Colonic mucosa (tissue), 4 donors: Measurements from ENCODE around the gene POU6F2. TPM values are rescaled to one million over a fixed set of nuclear protein-coding genes. Genes with fewer than 3 reads are reported as not detected.

ENCODE experiments used
- DNase-seq: peaks from one replicate; pipeline ENCODE4 v3.0.0-alpha.2; 2020
- H3K27ac ChIP-seq: fragments of 200-600 bp; one replicate; pipeline ENCODE4 v1.8.0; 2021
- H3K27me3 ChIP-seq: fragments of 200-600 bp; one replicate; pipeline ENCODE4 v1.8.0; 2021
- H3K36me3 ChIP-seq: fragments of 200-600 bp; one replicate; pipeline ENCODE4 v1.8.0; 2021
- H3K4me1 ChIP-seq: fragments of 200-600 bp; one replicate; pipeline ENCODE4 v1.8.0; 2021; ENCODE audit warnings: mild to moderate bottlenecking
- H3K4me3 ChIP-seq: fragments of 200-600 bp; one replicate; pipeline ENCODE4 v1.8.0; 2021
- H3K9ac ChIP-seq, 2 donors: one replicate each; pipeline ENCODE4 v1.7.0; 2013; ENCODE audit warnings: control low read depth in 2 of 2, low read depth in 2 of 2, low read length in 2 of 2
- H3K9me3 ChIP-seq: fragments of 200-600 bp; one replicate; pipeline ENCODE4 v1.8.0; 2021
- CTCF ChIP-seq: fragments of 200-600 bp; IDR thresholded peaks from one replicate; pipeline ENCODE4 v1.8.0; 2022; ENCODE audit warnings: antibody characterized with exemption, mild to moderate bottlenecking
- intact Hi-C: fragments of 100-400 bp; cut with DNase I; formaldehyde crosslinking; loops from one replicate; pipeline ENCODE4 v1.14.1; 2022
- total RNA-seq, 2 donors: library from RNA; stranded (reverse); fragmentation: NEBNext Ultra II Directional in 1 of 2; extraction: Animal tissue kit (Norgen Biotek cat#: 25700) in 1 of 2; gene quantifications; one replicate each; pipeline ENCODE4 v1.2.1, GENCODE V29; 2021
- donor health status: healthy.
- donor health status: DM: no; HTN: no; CAD: no.
- donor health status: DM: no; HTN: no; CAD: no.

POU6F2 gene
- total RNA-seq, 2 donors from 2014 or later, result 1.3 TPM; not detected in 1

- Histone ChIP-seq H3K9ac (no peak overlapping the region), H3K4me1 (no peaks in the 10 kb centered on the region), H3K36me3 (no peaks in the 10 kb centered on the region), H3K4me3 (no peak overlapping the region), H3K27ac (no peak overlapping the region), H3K9me3 (no peaks in the 10 kb centered on the region), H3K27me3 (no peaks in the 10 kb centered on the region)
- intact Hi-C loops, result no loop called here
- TF ChIP-seq CTCF, result no peak
- no peak for DNase-seq
Measured at GRCh38 chr7:39088730-39089593, 111.3 kb downstream of the POU6F2 start.

- Histone ChIP-seq H3K9me3 (no peaks in the 10 kb centered on the region), H3K4me3 (no peak overlapping the region), H3K9ac (no peak overlapping the region), H3K4me1 (no peaks in the 10 kb centered on the region), H3K27ac (no peak overlapping the region), H3K27me3 (no peaks in the 10 kb centered on the region), H3K36me3 (no peaks in the 10 kb centered on the region)
- no peak for DNase-seq
- intact Hi-C loops, result no loop called here
- TF ChIP-seq CTCF, result no peak
Measured at GRCh38 chr7:39091145-39091544, 113.4 kb downstream of the POU6F2 start.

- intact Hi-C loops, result no loop called here
- Histone ChIP-seq H3K4me1 (no peaks in the 10 kb centered on the region), H3K36me3 (no peaks in the 10 kb centered on the region), H3K4me3 (no peak overlapping the region), H3K27me3 (no peaks in the 10 kb centered on the region), H3K27ac (no peak overlapping the region), H3K9me3 (no peaks in the 10 kb centered on the region), H3K9ac (no peak overlapping the region)
- no peak for DNase-seq
- TF ChIP-seq CTCF, result no peak
Measured at GRCh38 chr7:39091774-39092173, 114.1 kb downstream of the POU6F2 start.

- TF ChIP-seq CTCF, result no peak
- Histone ChIP-seq H3K4me1 (no peaks in the 10 kb centered on the region), H3K9me3 (no peaks in the 10 kb centered on the region), H3K27me3 (no peaks in the 10 kb centered on the region), H3K9ac (no peak overlapping the region), H3K36me3 (no peaks in the 10 kb centered on the region), H3K4me3 (no peak overlapping the region), H3K27ac (no peak overlapping the region)
- DNase-seq, result no peak
- intact Hi-C loops, result no loop called here
Measured at GRCh38 chr7:39094731-39095130, 117.0 kb downstream of the POU6F2 start.

GRCh38 chr7:39095875-39096619 lies 118.3 kb downstream of the POU6F2 start:
- Histone ChIP-seq H3K4me3 (no peak overlapping the region), H3K9ac (no peak overlapping the region), H3K27ac (no peak overlapping the region), H3K27me3 (no peaks in the 10 kb centered on the region), H3K36me3 (no peaks in the 10 kb centered on the region), H3K9me3 (no peaks in the 10 kb centered on the region), H3K4me1 (no peaks in the 10 kb centered on the region)
- DNase-seq, result no peak
- no peak for TF ChIP-seq CTCF
- intact Hi-C loops, result no loop called here
